ENCODE measurements around the gene AHRR. TPM values are rescaled to one million over a fixed set of nuclear protein-coding genes. Genes with fewer than 3 reads are reported as not detected.

AHRR gene
- total and polyA plus RNA-seq, 2 experiments from 2014 or later = 0.27 to 1.8 TPM

DNA sequence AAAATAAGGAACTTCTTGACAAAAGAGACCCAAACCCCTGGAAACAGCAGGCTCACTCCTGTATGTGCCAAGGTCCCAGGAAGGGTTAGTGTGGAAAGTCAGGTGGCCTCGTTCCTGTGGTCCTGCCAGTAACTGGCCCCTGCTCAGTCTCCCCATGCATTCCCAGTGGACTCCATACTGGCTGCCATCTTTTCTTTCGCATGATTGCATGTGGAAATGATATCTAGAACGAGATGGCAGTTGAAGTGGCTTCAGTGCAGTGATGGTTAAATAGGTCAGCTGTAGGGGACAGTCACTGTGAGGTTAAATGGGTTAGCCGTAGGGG lies 30.4 kb downstream of the AHRR start:
- no peaks in the 10 kb centered on the region for H3K79me2 ChIP-seq (replicated peaks; ENCODE audit: insufficient read depth)
- Mint-ChIP-seq H3K4me3 (no peak overlapping the region), H3K27me3 (ENCODE audit: insufficient read depth, low read depth, poor library complexity) (peaks cover 7% of the 10 kb centered on the region), H3K9me3 (no peaks in the 10 kb centered on the region), H3K36me3 (ENCODE audit: low read depth) (no peaks in the 10 kb centered on the region; the same call in 2 of the 3 replicates), H3K27ac (no peak overlapping the region), H3K4me1 (peaks cover 8% of the 10 kb centered on the region)
- no peak overlapping the region for H2AFZ ChIP-seq
- no peaks in the 10 kb centered on the region for H3K9me2 ChIP-seq (ENCODE audit: insufficient read depth)
- H3K36me3 ChIP-seq (ENCODE audit: insufficient read depth) = no peaks in the 10 kb centered on the region
- no peaks in the 10 kb centered on the region for H3K27me3 ChIP-seq (ENCODE audit: insufficient read depth)
- TF ChIP-seq ZNF114 (CRISPR knock-in tag; IDR thresholded peaks at IDR 0.05) (no peak), ZNF331 (CRISPR knock-in tag; IDR thresholded peaks at IDR 0.05; ENCODE audit: low read depth) (no peak), ZNF462 (CRISPR knock-in tag; IDR thresholded peaks at IDR 0.05) (no peak), EZH2phosphoT487 (IDR thresholded peaks at IDR 0.05; ENCODE audit: unreplicated experiment) (no peak), NANOG (IDR thresholded peaks at IDR 0.05; ENCODE audit: borderline replicate concordance) (no peak), POLR2AphosphoS5 (IDR thresholded peaks at IDR 0.05; ENCODE audit: low read depth) (no peak), REST (IDR thresholded peaks at IDR 0.05; ENCODE audit: unreplicated experiment) (no peak)
- H4K20me1 ChIP-seq (replicated peaks; ENCODE audit: insufficient read depth) = no peaks in the 10 kb centered on the region
- H3K4me1 ChIP-seq (ENCODE audit: insufficient read depth) = peaks cover 3% of the 10 kb centered on the region; the same call in 1 of the 2 replicates
- no peak overlapping the region for H3K27ac ChIP-seq (ENCODE audit: low read depth)
- no peaks in the 10 kb centered on the region for H3F3A ChIP-seq (replicated peaks; ENCODE audit: low read depth)
- DNase-seq (ENCODE audit: low spot score) (no peak), ATAC-seq (no peak)
- H3K4me2 ChIP-seq = no peak overlapping the region
- H3K4me3 ChIP-seq = no peak overlapping the region
